NCI-H510A (cell line): ENCODE measurements around the gene ABCC3.
"Not testable (repeated sequence)": the region's sequence is repeated elsewhere in the genome, so short reads cannot be mapped to it uniquely, and the experiment has no call there.

Experiments used
- DNase-seq: peaks from one replicate; lab custom pipeline; 2025; lab: John Stamatoyannopoulos, UW

Gene ABCC3

DNA sequence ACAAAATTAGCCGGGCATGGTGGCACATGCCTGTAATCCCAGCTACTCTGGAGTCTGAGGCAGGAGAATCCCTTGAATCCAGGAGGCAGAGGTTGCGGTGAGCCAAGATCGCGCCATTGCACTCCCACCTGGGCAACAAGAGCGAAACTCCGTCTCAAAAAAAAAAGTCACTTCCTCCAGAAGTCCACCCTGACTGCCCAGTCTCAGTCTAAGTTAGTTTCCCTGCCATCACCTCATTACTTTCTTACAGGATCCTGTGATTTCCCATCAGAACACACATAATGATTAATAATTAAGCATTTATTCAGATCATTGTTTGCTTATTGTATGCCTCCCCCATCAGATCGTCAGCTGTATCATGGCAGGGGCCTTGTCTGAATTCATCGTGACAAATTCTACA is 31.6 kb downstream of the ABCC3 start:
- no peak for DNase-seq

DNA sequence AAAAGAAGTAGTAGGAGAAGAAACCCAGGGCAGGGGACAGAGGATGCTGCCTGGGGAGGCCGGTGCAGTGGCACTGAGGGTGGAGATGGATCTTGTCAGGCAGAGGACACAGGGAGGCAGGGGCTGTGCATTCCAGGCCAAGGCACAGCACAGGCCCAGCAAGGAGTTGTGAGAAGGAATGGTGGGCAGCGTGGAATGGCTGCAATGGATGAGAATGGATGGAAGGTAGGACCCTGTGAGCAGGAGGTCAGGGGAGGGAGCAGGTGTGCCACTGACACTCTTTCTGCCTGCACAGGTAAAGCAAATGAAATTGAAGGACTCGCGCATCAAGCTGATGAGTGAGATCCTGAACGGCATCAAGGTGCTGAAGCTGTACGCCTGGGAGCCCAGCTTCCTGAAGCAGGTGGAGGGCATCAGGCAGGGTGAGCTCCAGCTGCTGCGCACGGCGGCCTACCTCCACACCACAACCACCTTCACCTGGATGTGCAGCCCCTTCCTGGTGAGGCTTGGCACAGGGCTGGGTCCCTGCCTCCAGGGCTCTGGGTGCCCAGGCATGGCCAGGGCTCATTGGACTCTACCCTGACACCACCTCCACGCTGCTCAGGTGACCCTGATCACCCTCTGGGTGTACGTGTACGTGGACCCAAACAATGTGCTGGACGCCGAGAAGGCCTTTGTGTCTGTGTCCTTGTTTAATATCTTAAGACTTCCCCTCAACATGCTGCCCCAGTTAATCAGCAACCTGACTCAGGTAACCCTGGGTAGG is 32.8 kb downstream of the ABCC3 start:
- no peak for DNase-seq

DNA sequence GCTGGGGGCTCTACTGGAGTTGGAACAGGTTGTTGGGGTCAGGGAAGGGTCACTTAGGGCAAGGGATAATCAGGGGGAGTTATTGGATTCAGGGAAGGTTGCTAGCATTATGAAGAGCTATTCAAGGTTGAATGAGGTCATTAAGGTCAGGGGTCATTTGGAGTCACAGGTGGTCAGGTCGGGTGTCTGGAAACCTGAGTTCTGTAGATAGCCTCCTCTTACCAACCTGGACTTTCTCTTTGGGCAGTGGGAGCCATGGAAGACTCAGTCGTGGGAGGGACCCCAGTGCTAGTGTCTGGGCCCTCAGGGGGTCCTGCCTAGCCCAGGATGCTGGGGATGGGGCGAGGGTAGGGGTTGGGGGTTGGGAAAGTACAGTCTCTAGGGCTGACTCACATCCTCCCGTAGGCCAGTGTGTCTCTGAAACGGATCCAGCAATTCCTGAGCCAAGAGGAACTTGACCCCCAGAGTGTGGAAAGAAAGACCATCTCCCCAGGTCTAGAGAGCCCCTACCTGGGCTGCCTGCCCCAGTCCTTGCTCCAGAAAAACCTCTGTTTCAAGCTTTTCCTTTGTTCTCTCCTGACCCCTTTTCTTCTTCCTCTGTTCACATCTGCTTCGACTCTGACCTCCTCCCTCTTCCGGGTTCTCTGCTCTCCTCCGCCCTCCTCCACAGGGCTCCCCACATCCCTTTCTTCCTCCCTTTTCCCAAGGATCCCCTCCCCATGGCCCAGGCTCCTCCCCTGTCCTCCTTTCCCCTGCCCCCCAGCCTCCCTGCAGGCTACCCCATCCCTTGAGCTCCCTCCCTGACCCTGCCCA is 33.5 kb downstream of the ABCC3 start:
- no peak for DNase-seq

DNA sequence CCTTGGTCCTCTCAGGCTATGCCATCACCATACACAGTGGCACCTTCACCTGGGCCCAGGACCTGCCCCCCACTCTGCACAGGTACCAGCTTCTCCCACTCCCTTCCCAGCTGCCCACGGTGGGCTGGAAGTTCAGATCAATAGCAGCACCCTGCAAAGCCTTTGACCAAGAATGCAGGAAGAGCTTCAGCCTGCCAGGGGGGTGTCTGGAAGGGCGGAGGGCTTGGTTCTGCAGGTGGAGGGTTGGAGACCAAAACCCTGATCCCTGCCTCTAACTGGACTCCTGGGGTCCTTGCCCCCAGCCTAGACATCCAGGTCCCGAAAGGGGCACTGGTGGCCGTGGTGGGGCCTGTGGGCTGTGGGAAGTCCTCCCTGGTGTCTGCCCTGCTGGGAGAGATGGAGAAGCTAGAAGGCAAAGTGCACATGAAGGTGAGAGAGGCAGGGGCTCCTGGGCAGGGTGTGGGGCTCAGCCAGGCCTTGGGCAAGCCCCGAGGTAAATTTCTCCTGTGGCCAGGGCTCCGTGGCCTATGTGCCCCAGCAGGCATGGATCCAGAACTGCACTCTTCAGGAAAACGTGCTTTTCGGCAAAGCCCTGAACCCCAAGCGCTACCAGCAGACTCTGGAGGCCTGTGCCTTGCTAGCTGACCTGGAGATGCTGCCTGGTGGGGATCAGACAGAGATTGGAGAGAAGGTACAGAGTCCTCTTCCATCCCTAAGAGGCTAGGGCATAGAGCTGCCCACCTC is 34.3 kb downstream of the ABCC3 start:
- DNase-seq: no peak

DNA sequence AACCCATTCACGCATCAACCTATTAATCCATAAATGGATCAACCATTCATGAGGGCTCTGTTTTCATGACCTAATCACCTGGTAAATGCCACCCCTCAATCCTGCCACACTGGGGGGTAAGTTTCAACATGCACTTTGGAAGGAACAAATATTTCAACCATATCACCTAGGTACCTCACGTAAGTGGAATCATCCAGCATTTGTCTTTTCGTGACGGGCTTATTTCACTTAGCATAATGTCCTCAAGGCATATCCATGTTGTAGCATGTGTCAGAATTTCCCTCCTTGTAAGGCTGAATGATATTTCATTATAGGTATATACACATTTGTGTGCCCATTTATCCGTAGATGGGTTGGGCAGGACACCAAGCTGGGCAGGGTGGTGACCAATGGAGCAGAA is 37.4 kb downstream of the ABCC3 start:
- DNase-seq: no peak

DNA sequence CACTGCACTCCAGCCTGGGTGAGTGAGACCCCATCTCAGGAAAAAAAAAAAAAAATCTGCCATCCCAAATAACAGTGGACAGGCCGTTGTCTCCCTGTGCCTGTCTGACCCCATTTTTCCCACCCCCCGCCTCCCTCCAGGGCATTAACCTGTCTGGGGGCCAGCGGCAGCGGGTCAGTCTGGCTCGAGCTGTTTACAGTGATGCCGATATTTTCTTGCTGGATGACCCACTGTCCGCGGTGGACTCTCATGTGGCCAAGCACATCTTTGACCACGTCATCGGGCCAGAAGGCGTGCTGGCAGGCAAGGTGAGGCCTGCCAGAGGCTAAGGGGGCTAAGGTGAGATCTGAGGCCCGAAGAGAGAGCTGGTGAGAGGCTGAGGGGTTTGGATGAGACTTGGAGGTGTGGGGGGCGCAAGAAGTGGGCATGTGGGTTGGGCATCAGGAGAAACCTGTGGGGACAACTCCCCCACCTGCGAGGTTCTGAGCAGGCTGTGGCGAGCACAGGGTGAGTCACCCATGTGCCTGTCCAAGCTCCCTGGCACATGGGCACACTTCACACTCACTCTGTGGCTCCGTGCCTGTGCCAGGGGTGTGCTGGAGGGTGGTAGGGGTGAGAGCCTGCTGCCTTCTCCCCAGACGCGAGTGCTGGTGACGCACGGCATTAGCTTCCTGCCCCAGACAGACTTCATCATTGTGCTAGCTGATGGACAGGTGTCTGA is 38.3 kb downstream of the ABCC3 start:
- DNase-seq: no peak

DNA sequence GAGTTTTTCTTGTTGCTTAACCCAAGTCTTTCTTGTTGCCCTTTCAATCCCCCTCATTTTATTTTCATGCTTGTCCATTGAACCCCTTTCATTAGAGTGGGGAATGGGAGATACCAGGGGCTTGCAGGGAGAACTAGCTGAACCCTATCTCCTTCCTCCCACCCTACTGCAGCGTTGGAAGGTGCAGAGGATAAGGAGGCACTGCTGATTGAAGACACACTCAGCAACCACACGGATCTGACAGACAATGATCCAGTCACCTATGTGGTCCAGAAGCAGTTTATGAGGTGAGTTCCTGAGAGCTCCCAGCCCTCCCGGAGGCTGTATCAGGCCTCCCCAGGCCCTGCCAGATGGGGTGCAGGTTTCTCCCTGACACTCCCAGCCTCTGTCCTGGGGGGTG is 40.5 kb downstream of the ABCC3 start:
- DNase-seq: no peak

DNA sequence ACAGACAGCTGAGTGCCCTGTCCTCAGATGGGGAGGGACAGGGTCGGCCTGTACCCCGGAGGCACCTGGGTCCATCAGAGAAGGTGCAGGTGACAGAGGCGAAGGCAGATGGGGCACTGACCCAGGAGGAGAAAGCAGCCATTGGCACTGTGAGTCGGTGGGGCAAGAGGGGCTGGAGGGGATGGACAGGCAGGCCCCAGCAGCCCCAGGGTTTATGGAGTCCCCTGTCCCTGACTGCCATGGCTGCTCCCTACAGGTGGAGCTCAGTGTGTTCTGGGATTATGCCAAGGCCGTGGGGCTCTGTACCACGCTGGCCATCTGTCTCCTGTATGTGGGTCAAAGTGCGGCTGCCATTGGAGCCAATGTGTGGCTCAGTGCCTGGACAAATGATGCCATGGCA is 40.9 kb downstream of the ABCC3 start:
- DNase-seq: no peak

DNA sequence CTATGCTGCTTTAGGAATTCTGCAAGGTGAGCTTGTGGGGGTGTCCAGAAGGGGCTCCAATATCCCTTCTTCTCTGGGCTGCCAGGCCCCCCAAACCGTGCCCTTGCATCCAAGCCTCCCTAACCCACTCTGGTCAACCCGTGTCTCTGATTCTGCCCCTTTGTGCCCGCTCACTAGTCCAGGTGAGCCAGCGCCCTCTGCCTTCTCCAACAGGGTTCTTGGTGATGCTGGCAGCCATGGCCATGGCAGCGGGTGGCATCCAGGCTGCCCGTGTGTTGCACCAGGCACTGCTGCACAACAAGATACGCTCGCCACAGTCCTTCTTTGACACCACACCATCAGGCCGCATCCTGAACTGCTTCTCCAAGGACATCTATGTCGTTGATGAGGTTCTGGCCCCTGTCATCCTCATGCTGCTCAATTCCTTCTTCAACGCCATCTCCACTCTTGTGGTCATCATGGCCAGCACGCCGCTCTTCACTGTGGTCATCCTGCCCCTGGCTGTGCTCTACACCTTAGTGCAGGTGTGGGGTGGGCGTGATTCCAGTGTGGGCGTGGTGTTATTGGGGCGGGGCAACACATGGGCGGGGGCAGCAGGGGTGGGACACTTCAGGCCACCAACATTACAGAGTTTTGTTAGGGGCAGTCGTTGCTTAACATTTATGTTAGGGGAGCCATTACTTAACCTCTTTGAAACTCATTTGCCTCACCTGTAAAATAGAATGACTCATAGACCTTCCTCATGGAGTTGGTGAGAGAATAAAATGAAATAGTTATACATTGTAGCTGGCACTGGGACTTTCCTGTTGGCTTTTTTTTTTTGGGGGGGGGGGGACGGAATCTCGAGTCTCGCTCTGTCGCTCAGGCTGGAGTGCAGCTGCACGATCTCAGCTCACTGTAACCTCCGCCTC is 41.6 kb downstream of the ABCC3 start:
- DNase-seq: no peak

DNA sequence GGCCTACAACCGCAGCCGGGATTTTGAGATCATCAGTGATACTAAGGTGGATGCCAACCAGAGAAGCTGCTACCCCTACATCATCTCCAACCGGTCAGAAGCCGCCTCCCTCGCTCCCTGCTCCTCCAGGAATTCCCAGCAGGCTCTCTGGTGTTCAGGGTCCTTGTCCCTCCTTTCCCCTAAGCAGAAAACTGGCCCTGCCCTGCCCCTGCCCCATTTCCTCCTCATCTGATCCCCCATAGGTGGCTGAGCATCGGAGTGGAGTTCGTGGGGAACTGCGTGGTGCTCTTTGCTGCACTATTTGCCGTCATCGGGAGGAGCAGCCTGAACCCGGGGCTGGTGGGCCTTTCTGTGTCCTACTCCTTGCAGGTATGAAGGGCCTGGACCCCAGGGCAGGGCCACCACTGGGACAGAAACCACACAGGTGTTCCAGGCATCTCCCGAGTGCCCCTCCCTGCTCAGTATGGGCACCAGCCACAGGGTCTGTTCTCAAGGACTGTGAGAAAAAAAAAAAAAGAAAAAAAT is 43.2 kb downstream of the ABCC3 start:
- no peak for DNase-seq

DNA sequence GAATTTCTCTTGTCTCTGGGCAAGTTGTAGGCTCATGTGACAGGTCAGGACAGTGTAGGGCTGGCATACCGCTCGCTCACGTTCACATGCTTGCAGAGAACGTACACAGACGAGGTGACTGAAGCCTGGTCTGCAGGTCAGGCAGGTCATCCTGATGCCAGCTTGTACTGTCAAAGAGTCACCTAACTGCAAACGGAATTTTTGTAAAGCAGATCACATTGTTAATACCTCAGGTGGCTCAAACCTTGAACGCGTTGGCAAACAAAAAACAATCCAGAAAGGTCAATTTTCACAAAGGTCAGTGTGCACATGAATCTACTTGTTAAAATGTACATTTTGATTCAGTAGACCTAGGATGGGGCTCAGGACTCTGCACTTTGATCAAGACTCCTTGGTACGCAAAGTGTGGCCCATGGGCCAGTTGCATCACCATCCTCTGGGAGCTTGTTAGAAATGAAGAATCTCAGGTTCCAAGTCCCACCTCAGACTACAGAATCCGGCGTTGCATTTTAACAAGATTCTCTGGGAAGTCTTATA is 44.4 kb downstream of the ABCC3 start:
- DNase-seq: no peak

DNA sequence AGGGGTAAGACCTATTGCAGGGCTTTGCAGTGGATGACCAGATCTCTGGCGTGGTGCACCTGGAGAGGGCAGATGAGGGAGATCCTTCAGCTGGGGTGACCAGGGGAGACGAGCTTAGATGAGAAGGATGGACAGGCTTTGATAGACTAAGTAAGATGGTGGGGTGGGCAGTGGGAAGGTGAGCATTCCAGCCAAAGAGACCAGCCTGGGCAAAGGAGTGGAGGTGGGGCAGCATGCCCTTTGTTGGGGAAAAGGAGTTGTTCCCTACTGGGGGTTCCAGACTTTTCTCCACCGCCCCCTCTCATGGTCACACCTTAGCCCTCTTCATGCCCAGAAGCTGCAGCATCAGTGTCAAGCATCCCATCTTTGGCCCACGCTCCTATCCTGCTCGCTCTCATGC is 45.4 kb downstream of the ABCC3 start:
- DNase-seq: no peak

DNA sequence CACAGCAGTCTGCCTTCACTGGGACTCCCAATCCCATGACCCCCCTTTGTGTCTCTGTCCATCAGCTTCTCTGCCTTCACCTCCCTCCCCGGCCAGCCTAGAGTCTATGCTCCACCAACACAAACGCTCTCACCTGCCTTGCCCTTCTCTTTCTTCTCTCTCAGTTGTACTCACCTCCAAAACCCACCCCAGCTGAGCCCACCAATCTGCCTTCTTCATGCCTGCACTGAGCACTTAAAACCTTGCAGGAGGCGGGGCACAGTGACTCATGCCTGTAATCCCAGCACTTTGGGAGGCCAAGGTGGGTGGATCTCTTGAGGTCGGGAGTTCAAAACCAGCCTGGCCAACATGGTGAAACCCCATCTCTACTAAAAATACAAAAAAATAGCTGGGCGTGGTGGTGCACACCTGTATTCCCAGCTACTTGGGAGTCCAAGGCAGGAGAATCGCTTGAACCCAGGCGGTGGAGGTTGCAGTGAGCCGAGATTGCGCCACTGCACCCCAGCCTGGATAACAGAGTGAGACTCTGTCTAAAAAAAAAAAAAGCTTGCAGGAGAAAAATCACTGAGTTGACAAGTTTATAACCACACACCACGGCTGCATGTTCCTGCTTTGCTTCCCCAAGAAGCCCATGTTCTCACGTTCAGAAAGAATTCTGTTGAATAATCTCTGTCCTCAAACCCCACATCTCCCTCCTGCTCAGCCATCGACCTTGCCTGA is 46.0 kb downstream of the ABCC3 start:
- not testable (repeated sequence) for DNase-seq

DNA sequence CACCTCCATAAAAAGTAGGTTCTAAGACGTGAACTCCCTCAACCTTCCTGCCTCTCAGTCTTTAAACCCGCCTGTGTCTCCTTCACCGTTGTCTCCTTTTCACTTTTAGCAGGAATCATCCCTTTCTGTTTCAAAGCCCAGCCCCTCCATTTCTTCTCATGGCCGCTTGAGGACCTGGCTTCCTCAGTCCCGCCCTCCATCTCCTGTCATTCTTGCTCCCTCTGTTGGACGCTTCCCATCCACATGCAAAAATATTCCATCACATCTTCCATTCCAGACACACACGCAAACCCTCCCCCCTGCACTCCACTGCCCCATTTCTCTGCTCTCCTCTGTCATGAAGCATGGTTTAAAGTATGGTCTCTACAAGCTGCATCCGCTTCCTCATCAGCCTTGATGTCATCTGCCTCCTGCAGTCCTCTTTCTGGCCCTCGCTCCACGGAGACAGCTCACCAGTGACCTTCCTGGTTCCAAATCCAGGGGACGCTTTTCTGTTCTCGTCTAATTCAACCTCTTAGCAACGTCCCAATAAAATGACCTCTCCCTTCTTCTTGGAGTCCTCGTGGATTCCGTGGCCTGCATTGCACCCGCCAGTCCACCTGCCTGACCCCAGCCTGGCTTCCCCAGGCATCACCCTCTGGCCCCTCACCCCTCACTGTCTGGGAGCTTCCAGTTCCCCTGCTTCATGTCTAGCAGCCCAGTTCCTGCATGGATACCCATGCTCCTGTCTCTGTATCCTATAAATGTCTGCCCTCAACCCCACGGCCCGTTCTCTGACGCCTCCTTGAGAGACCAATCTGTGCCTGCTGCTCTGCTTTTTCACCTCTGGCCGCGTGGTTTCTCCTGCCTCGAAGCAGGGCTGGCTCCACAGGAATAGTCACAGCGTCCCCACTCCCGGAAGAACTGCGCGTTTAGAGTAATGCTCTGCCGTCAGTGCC is 46.9 kb downstream of the ABCC3 start:
- peak; percentile 59 for DNase-seq

DNA sequence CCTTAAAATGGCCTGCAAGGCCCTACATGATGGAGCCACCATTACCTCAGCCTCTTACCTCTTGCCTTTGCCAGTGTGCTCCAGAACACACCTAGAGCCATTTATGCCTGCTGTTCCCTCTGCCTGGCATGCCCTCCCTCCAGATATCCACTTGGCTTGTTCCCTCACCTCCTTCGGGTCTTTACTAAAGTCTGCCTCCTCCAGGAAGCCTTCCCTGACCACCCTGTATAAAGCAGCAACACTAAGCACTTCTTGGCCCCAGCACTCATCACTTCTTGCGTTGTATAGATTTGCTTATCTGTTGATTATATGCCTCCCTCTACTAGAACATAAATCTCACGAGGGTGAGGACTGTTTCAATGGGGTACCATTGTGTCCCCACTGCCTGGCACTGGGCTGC is 47.8 kb downstream of the ABCC3 start:
- DNase-seq: no peak

DNA sequence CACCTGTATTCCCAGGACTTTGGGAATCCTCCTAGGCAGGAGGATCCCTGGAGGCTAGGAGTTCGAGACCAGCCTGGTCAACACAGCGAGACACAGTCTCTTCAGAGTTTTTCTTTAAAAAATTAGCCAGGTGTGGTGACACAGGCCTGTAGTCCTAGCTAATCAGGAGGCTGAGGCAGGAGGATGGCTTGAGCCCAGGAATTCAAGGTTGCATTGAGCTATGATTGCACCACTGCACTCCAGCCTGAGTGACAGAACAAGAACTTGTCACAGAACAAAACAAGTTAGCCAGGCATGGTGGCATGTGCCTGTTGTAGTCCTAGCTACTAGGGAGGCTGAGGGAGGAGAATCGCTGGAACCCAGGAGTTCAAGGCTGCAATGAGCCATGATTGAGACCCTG is 48.3 kb downstream of the ABCC3 start:
- DNase-seq: no peak

DNA sequence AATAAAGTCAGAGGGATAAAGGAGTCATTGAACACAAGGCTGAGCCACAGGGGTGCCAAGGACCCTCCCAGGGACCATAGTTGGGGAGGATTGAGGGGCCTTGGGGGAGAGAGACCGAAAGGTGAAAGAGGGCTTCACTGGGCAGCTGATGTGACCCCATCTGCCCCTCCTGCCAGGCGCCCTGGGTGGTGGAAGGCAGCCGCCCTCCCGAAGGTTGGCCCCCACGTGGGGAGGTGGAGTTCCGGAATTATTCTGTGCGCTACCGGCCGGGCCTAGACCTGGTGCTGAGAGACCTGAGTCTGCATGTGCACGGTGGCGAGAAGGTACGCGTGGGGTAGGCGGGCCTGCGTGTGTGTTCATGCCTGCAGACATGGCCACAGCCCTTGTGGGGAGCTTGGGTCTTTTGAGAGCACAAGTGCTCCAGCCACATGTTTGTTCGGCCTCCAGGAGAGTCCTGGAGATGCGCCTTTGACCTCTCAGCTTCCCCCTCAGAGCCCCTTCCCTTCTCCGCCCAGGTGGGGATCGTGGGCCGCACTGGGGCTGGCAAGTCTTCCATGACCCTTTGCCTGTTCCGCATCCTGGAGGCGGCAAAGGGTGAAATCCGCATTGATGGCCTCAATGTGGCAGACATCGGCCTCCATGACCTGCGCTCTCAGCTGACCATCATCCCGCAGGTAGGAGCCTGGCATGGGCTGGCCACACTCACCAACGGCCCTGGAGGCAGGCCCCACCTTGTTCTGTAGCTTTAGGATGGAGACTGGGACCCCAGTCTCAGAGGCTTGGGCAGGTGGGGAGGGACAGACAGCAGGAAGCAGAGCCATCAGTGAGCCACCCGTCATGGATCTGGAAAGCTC is 49.0 kb downstream of the ABCC3 start:
- DNase-seq: no peak

DNA sequence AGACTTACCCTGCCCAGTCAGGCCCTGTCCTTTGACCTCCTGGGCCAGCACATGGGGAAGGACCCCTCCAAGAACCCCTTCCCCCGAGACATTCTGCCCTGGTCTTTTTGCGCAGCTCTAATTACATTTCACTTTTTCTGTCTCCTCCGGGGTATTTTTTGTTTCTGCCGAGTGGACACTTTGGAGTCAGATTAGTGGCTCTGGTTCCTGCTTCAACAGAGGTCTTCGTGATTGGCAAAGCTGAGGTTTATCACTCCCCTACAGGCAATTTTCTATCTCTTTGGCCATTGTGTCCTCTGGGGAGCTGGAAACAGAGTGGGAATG is 49.6 kb downstream of the ABCC3 start:
- DNase-seq: no peak
